Endothelial cell (in vitro differentiated cells): ENCODE results near the gene CMKLR1. TPM values are rescaled to one million over a fixed set of nuclear protein-coding genes. Genes with fewer than 3 reads are reported as not detected.

Source experiments
- DNase-seq: peaks from one replicate; pipeline ENCODE4 v3.0.0; 2021; ENCODE audit warnings: low spot score
- H3K27ac Mint-ChIP-seq: one replicate; pipeline ENCODE4 v1.8.0; 2021; ENCODE audit warnings: mixed read lengths, inconsistent platforms; ENCODE audit not compliant: unreplicated experiment
- H3K27me3 Mint-ChIP-seq: one replicate; pipeline ENCODE4 v1.8.0; 2021; ENCODE audit warnings: mild to moderate bottlenecking, moderate library complexity, mixed read lengths, inconsistent platforms; ENCODE audit not compliant: unreplicated experiment
- H3K36me3 Mint-ChIP-seq: one replicate; pipeline ENCODE4 v1.8.0; 2021; ENCODE audit warnings: mild to moderate bottlenecking, low read depth, mixed read lengths, inconsistent platforms; ENCODE audit not compliant: unreplicated experiment
- H3K4me1 Mint-ChIP-seq: one replicate; pipeline ENCODE4 v1.8.0; 2021; ENCODE audit warnings: mild to moderate bottlenecking, mixed read lengths, inconsistent platforms; ENCODE audit not compliant: unreplicated experiment
- H3K4me3 Mint-ChIP-seq: one replicate; pipeline ENCODE4 v1.8.0; 2021; ENCODE audit warnings: mild to moderate bottlenecking, mixed read lengths, inconsistent platforms; ENCODE audit not compliant: unreplicated experiment
- H3K9me3 Mint-ChIP-seq: one replicate; pipeline ENCODE4 v1.8.0; 2021; ENCODE audit warnings: mixed read lengths, inconsistent platforms; ENCODE audit not compliant: unreplicated experiment
- total RNA-seq: library from RNA; stranded (reverse); fragmentation: NEBNext Ultra II Directional; extraction: Animal tissue kit (Norgen Biotek cat#: 25700); gene quantifications from one replicate; pipeline ENCODE4 v1.2.1, GENCODE V29; 2021; ENCODE audit not compliant: unreplicated experiment
- TF ChIP-seq, protein P1 (sequence below): fragments of 200-600 bp; sonication (generic); IDR thresholded peaks from one replicate; pipeline ENCODE4 v1.5.0; 2021; ENCODE audit warnings: antibody characterized with exemption; ENCODE audit not compliant: unreplicated experiment

Gene CMKLR1
- total RNA-seq, 1 donor from 2014 or later = 0.51 TPM

DNA sequence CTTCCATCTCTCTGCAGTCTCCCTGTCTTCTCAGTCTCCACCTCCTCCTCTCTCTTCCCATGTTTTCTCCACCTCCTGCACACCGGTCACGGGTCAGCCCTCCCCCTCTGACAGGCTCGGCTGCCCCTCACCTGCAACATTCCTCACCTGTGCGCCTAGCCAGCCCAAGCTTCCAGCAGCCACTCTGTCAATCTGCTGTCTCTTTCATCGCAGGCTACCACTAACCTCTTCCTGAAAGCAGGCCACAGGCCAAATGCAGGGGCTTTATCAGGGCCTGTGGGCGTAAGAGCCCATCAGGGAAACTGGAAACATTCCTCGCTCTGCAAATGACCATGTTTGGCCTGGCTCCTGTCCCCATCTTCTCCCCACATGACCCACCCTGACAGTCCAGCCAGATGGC, 34.5 kb downstream of the CMKLR1 start:
- H3K9me3 Mint-ChIP-seq = no peaks in the 10 kb centered on the region
- DNase-seq = no peak
- no peaks in the 10 kb centered on the region for H3K36me3 Mint-ChIP-seq
- no peak overlapping the region for H3K4me3 Mint-ChIP-seq
- H3K27ac Mint-ChIP-seq = peak overlapping the region; percentile 58
- TF ChIP-seq, protein P1, sequence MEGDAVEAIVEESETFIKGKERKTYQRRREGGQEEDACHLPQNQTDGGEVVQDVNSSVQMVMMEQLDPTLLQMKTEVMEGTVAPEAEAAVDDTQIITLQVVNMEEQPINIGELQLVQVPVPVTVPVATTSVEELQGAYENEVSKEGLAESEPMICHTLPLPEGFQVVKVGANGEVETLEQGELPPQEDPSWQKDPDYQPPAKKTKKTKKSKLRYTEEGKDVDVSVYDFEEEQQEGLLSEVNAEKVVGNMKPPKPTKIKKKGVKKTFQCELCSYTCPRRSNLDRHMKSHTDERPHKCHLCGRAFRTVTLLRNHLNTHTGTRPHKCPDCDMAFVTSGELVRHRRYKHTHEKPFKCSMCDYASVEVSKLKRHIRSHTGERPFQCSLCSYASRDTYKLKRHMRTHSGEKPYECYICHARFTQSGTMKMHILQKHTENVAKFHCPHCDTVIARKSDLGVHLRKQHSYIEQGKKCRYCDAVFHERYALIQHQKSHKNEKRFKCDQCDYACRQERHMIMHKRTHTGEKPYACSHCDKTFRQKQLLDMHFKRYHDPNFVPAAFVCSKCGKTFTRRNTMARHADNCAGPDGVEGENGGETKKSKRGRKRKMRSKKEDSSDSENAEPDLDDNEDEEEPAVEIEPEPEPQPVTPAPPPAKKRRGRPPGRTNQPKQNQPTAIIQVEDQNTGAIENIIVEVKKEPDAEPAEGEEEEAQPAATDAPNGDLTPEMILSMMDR = no peak
- H3K4me1 Mint-ChIP-seq = peaks cover 45% of the 10 kb centered on the region
- peaks cover 9% of the 10 kb centered on the region for H3K27me3 Mint-ChIP-seq

DNA sequence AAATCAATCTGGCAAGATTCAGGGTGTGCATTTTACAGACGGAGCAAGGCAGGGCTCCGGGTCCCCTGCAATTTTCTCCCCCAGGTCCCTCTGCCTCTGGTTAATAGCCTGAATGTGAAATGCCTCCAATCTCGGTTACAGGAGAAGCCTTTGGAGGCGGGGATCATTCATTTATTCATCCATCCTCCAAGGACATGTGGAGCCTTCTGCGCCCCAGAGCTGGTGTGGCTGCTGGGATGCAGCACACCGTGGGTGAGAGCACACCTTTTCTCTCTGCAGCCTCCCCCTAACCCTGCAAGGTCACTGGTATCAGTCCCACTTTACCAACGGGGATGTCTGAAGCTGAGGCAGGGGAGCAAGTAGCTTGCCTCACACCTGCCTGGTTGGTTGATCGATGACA, 35.4 kb downstream of the CMKLR1 start:
- Mint-ChIP-seq H3K4me1 (peaks cover 43% of the 10 kb centered on the region), H3K36me3 (no peaks in the 10 kb centered on the region), H3K27ac (no peak overlapping the region)

DNA sequence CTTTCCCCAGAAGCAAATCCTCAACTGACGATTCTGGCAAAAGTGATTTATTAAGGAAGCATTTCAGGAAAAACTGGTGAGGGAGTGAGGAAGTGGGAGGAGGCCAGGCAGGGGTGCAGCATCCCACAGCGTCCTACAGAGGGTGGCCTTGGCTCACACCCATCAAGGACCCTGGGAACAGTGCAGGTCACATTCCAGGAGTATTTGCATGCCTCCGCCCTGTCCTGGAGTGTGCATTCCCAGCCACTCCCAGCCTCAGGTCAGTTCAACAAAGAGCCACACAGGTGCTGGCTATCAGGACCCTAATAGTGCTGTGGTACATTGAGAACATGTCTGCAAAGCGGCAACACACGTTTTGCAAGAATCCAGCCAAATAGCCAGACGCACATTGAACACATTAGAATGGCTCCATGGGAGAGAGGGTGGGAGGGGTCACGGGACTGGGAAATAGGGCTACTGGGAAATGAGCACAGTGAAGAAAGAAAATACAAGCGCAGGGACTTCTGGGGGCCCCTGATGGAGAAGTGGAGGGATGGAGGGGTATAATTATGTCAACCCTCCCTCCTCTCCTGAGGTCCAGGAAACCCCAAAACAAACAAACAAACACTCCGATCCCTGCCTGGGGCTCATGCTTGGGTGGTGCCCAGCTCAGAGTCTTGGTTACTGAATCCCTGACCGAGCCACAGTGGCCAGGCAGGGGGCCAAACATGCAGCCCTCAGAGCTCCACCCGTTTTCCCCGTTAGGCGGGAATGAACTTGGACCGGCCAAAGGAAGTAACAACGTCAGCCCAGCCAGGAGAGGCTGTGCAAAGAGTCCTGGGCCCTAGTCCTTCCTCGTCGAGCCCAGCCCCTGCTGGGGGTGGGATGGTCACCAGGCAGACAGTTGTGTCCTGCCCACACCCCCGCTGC, 36.5 kb downstream of the CMKLR1 start:
- H3K9me3 Mint-ChIP-seq = no peaks in the 10 kb centered on the region
- H3K4me1 Mint-ChIP-seq = peaks cover 47% of the 10 kb centered on the region
- H3K4me3 Mint-ChIP-seq = no peak overlapping the region
- DNase-seq = no peak
- TF ChIP-seq, protein P1 = no peak
- no peaks in the 10 kb centered on the region for H3K36me3 Mint-ChIP-seq
- H3K27me3 Mint-ChIP-seq = peaks cover 12% of the 10 kb centered on the region
- H3K27ac Mint-ChIP-seq = no peak overlapping the region

More for the DNA sequence above, 35.4 kb downstream of the CMKLR1 start:
- Mint-ChIP-seq H3K4me3 (no peak overlapping the region), H3K27me3 (peaks cover 9% of the 10 kb centered on the region), H3K9me3 (no peaks in the 10 kb centered on the region)
- TF ChIP-seq, protein P1 = no peak
- DNase-seq = no peak

DNA sequence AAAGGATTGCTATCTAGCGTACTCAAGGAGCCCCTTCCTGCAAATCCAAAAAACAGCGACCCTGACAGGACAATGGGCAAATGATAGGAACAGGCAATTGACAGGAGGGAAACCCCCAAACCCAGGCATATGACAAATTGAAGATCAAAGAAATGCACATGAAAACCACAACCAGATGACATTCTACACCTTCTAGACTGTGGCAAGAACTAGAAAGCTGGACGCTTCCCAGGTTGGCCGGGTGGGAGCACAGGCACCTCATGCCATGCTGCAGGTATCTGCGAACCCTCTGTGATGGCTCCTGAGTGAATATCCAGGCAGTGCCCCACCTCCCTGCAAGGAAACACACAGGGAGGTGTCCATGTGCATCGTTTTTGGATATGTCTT, 37.1 kb downstream of the CMKLR1 start:
- TF ChIP-seq, protein P1 = no peak
- H3K27ac Mint-ChIP-seq = no peak overlapping the region
- no peak overlapping the region for H3K4me3 Mint-ChIP-seq
- H3K27me3 Mint-ChIP-seq = peaks cover 12% of the 10 kb centered on the region
- no peak for DNase-seq
- H3K4me1 Mint-ChIP-seq = peaks cover 53% of the 10 kb centered on the region
- H3K9me3 Mint-ChIP-seq = no peaks in the 10 kb centered on the region
- no peaks in the 10 kb centered on the region for H3K36me3 Mint-ChIP-seq

DNA sequence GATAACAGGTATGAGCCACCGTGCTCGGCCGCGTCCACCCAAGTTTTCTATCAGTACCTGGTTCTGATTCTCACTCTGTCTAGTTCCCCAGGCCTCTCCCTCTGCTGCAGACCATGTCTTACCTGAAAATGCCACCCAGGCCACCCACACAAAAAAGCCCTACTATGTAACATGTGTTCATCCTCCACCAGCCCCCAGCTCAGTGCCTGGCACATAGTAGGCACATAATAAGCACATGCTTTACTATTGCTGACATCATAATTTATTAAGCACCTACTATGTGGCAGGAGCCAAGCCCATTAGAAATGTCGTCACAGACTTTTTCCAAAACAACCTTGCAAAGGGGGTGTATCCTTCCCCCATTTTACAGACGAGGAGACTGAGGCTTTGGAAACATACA, 37.8 kb downstream of the CMKLR1 start:
- no peak for DNase-seq
- Mint-ChIP-seq H3K9me3 (no peaks in the 10 kb centered on the region), H3K36me3 (no peaks in the 10 kb centered on the region), H3K4me1 (peaks cover 50% of the 10 kb centered on the region), H3K4me3 (no peak overlapping the region), H3K27ac (no peak overlapping the region), H3K27me3 (peaks cover 10% of the 10 kb centered on the region)
- TF ChIP-seq, protein P1 = no peak
